Chondrocyte (in vitro differentiated cells): Measurements from ENCODE around the gene CCDC69. TPM values are rescaled to one million over a fixed set of nuclear protein-coding genes. Genes with fewer than 3 reads are reported as not detected.

Experiments
- DNase-seq: peaks from one replicate; pipeline ENCODE4 v3.0.0; 2021; ENCODE audit warnings: mixed read lengths, low spot score
- H3K27ac Mint-ChIP-seq: one replicate; pipeline ENCODE4 v1.8.0; 2021; ENCODE audit warnings: mild to moderate bottlenecking, moderate library complexity, mixed read lengths; ENCODE audit not compliant: unreplicated experiment
- H3K27me3 Mint-ChIP-seq: 2 replicates; pipeline ENCODE4 v1.8.0; 2021; ENCODE audit warnings: low read depth, mixed read lengths
- H3K36me3 Mint-ChIP-seq: 2 replicates; pipeline ENCODE4 v1.8.0; 2021; ENCODE audit warnings: low read depth, mixed read lengths
- H3K4me1 Mint-ChIP-seq: 2 replicates; pipeline ENCODE4 v1.8.0; 2021; ENCODE audit warnings: low read depth, mild to moderate bottlenecking, mixed read lengths
- H3K4me3 Mint-ChIP-seq: one replicate; pipeline ENCODE4 v1.8.0; 2021; ENCODE audit warnings: mild to moderate bottlenecking, moderate library complexity, mixed read lengths; ENCODE audit not compliant: unreplicated experiment
- H3K9me3 Mint-ChIP-seq: 2 replicates; pipeline ENCODE4 v1.8.0; 2021; ENCODE audit warnings: low read depth, mixed read lengths
- CTCF ChIP-seq: fragments of 200-600 bp; sonication (generic); IDR thresholded peaks from 2 replicates; pipeline ENCODE4 v1.5.0; 2021; ENCODE audit warnings: antibody characterized with exemption, mild to moderate bottlenecking, moderate library complexity
- total RNA-seq: library from RNA; stranded (reverse); gene quantifications from 3 replicates; pipeline ENCODE4 v1.2.1, GENCODE V29; 2021

The CCDC69 gene
- total RNA-seq, 1 donor from 2014 or later = 1.3 TPM

DNA sequence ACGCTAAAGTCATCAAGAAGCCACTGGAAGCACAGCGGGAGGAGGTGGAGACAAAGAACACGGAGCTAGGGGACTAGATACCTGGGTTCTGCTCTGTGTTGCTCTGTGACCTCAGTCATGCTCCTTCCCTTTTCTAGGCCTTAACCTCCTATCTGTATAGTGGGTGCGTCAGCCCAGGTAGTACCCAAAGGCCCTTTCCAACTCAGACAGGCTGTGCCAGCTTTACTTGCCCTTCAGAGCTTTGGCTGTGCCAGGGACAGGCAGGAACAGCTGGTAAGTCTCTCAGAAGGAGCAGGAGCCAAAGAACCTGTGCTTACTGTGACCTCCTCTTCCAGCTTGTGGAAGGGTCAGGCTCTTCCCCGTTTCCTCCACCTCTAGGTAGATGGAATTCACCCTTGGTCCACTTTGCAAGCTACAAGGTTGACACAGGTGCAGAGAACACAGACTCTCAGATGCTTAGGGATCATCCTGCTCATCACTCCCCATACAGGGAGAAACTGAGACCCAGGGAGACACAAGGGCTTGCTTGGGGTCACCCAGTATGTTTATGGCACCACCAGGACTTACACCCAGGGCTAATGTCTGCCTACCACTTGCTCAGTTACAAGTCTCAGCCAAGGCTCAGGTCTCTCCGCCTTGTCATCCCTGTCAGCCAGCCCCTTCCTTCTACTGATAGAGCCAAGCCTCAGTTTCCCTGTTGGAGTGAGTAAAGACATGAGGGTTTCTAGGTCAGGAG lies 1.7 kb downstream of the CCDC69 start:
- no peak overlapping the region for H3K27ac Mint-ChIP-seq
- no peaks in the 10 kb centered on the region for H3K9me3 Mint-ChIP-seq
- H3K4me3 Mint-ChIP-seq = no peak overlapping the region
- H3K27me3 Mint-ChIP-seq = peaks cover 3% of the 10 kb centered on the region
- no peak for DNase-seq
- TF ChIP-seq CTCF = no peak
- no peaks in the 10 kb centered on the region for H3K36me3 Mint-ChIP-seq
- H3K4me1 Mint-ChIP-seq = peaks cover 5% of the 10 kb centered on the region

DNA sequence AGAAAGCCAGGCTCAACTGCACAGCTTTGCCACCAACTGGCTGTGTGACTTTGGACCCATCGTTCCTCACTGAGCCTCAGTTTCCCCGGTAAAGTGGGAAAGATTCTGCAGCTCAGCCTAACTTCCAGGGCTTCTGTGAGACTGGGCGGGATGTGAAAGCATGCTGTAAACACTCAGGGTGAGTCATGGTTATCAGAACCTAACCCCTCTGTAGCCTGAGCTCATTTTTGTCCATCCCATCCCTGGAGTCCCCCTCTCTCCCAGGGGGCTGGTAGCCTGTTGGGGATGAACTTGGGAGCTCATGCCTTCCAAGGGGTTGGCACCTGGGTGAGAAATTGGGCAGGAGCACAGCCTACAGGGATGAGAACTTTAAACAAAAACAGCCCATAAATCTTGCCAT lies 2.3 kb downstream of the CCDC69 start:
- H3K36me3 Mint-ChIP-seq = no peaks in the 10 kb centered on the region
- peaks cover 5% of the 10 kb centered on the region for H3K4me1 Mint-ChIP-seq
- TF ChIP-seq CTCF = no peak
- DNase-seq = no peak
- H3K4me3 Mint-ChIP-seq = no peak overlapping the region
- no peak overlapping the region for H3K27ac Mint-ChIP-seq
- peaks cover 3% of the 10 kb centered on the region for H3K27me3 Mint-ChIP-seq
- H3K9me3 Mint-ChIP-seq = no peaks in the 10 kb centered on the region

- H3K4me1 Mint-ChIP-seq = peaks cover 5% of the 10 kb centered on the region
- no peaks in the 10 kb centered on the region for H3K36me3 Mint-ChIP-seq
- DNase-seq = no peak
- peak; percentile 30 for TF ChIP-seq CTCF
- no peak overlapping the region for H3K4me3 Mint-ChIP-seq
- no peaks in the 10 kb centered on the region for H3K9me3 Mint-ChIP-seq
- peaks cover 3% of the 10 kb centered on the region for H3K27me3 Mint-ChIP-seq
- no peak overlapping the region for H3K27ac Mint-ChIP-seq
Measured at GRCh38 chr5:151219789-151220188, 4.1 kb downstream of the CCDC69 start.

GRCh38 chr5:151219138-151219537 lies 4.8 kb downstream of the CCDC69 start:
- Mint-ChIP-seq H3K27me3 (peaks cover 3% of the 10 kb centered on the region), H3K4me1 (peaks cover 6% of the 10 kb centered on the region), H3K27ac (no peak overlapping the region), H3K9me3 (no peaks in the 10 kb centered on the region), H3K4me3 (no peak overlapping the region), H3K36me3 (no peaks in the 10 kb centered on the region)
- DNase-seq = no peak
- no peak for TF ChIP-seq CTCF

- Mint-ChIP-seq H3K27ac (no peak overlapping the region), H3K36me3 (no peaks in the 10 kb centered on the region), H3K4me1 (peaks cover 4% of the 10 kb centered on the region), H3K4me3 (no peak overlapping the region), H3K27me3 (peaks cover 3% of the 10 kb centered on the region), H3K9me3 (no peaks in the 10 kb centered on the region)
- TF ChIP-seq CTCF = no peak
- DNase-seq = no peak
Measured at GRCh38 chr5:151218177-151218576, 5.7 kb downstream of the CCDC69 start.
